Stimulated activated CD4-positive, alpha-beta T cell treated with anti-CD3 and anti-CD28 coated beads, Interleukin-1b, Interleukin-23, amount 100 ng/mL, for 48 hours (primary cell): ENCODE measurements around the gene ZNF32.
"Not testable (repeated sequence)": the region's sequence is repeated elsewhere in the genome, so short reads cannot be mapped to it uniquely, and the experiment has no call there.

ENCODE experiments used
- DNase-seq: peaks from one replicate; pipeline ENCODE4 v3.0.0-alpha.2; 2020

ZNF32 gene

GRCh38 chr10:43679509-43679908, 30.8 kb upstream of the ZNF32 start:
- no peak for DNase-seq

DNA sequence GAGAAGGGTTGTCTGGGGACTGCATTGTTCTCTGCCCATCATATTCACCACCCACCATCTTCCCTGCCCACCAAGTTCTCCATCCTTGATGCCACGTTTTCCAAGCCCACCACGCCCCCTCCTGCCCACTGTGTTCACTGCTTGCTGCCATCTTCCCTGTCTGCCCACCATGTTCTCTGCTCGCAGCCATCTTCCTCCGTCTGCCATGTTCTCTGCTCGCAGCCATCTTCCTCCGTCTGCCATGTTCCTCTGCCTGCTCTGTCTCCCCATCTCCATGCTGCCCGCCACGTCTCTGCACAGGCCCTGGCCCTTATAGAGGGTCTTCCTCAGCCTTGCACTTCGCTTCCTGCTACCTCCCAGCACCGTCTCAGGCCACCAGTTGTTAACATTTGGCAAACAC, 30.0 kb upstream of the ZNF32 start:
- DNase-seq, result no peak

DNA sequence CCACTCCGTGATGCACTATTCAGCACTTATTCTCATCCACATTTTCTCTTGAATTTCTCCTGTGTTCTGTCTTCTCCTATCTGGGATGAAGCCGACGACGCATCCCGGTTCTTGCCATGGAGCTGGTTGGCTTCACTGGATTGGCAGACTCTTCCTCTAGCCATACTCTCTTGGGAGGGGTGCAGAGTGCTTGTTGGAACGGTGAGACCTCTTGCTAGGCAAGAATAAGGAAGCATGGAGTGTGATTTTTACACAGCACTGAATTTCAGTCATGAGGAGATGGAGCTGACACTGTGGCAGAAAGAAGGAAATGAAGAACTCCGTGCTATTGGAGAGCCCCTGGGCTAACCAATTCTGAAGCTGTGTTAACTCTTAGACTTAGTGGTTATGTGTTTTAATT, 28.2 kb upstream of the ZNF32 start:
- DNase-seq, result no peak

- no peak for DNase-seq
Measured at GRCh38 chr10:43676331-43676730, 27.6 kb upstream of the ZNF32 start.

DNA sequence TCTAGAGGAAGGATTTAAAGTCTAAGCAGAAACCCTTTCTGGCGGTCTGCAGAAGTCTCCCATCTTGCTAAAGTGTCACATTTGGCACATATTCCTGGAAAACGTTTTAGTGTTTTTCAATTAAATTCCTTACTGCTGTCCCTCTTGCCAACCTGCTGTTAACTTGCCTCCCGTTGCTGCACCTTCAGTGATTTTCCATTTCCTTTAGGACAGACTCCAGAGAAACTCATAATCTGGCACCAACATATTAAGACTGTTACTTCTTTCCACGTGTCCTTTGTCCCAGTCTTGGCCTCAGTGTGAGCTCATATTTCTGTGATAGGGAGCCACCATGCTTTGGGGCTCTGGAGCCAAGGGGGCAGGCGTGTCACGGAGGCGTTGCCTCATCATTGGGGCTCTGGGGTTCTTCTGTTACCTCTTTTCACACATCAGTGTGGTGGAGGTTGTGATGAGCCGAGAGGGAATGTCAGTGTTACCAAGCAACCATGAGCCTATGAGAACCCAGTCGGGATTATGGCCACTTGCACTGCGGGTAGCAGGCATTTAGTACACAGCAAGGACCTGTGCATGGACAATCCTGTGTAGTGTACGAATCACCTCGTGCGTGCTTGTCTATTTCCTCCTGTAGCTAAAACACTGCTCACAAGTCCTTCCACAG, 26.0 kb upstream of the ZNF32 start:
- no peak for DNase-seq

- no peak for DNase-seq
Measured at GRCh38 chr10:43673471-43673870, 24.8 kb upstream of the ZNF32 start.

DNA sequence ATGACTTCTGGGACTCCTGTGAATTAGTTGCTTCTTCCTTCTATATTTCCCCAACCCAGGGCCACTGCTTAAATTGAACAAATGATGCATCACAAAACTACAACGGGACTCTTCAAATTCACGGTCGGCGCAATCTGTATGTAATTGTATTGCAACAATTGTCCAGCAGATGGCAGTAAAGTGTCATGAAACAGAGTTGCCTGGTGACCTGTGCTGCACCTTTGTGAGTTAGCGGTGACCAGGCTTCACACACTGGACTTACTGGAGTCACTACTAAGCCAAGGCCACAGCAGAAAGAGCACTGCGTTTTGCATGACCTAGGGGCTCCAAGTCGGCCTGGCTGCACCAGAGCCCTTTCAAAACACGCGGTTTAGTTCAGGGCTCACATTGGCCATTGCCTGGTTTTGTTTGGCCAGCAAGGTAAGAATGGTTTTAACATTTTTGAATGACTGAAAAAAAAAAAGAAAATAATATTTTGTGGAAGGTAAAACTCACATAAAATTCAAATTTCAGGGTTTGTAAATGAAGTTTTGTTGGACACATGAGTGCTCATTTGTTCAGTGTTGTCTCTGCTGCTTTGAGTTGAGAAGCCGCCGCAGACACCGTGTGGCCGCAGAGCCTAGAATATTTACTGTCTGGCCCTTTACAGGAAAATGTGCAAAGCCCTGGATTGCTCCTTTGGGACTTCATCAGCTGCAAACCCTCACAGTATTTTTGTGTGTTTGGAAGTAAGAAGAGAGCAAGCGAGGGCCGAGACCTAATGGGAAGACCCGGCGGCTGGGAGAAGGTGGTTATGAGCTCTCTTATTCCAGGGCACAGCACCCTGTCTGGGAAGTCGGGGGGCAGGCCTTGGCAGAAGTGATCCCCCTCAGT, 23.2 kb upstream of the ZNF32 start:
- peak; percentile 19 for DNase-seq

GRCh38 chr10:43669386-43669785, 20.7 kb upstream of the ZNF32 start:
- DNase-seq, result no peak

DNA sequence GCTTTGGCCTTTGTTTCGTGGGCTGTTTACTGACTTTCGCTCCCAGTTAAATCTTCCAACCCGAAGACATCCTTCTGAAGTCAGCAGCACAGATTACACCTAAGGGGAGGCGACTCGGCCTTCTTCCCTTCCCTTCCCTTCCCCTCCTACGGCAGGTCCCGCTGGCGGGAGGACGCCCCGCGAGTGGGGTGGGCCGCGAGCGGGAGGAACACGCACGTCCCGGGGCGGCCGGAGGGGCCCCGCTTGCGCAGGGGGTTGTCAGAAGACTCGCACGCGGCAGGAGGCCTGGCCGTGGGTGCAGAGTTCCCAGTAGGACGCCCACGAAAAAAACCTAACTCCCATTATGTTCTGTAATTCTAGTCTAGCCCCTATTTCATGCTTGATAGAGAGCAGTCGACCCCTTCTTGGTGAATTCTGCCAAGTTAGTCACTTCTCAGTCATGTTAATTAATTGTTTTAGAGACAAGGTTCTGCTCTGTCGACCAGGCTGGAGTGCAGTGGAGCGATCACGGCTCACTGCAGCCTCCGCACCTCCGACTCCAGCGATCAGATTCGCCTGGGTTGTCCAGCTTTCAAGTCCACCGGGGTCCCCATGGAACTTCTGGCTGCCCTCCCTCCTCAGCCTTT, 19.2 kb upstream of the ZNF32 start:
- DNase-seq, result no peak

DNA sequence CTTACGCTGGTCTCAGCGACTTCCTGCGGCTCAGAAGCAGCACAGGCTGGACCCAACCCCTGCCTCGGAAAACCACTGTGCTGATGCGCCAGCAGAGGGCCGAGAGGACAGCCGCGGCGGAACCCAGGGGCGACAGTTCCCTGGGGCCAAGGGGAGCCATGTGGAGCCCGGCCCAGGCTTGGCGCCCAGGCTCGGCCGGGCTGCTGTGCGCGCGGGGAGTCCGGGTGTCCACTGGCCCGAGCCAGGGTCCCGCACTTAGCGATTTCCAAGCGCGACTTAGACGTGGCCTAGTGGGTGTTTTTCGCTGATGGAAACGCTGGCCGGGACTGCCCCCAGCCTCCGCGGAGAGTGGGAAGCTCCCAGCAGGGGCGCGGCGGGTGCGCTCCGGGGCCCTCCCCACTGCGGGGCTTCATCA, 18.6 kb upstream of the ZNF32 start:
- DNase-seq, result no peak

DNA sequence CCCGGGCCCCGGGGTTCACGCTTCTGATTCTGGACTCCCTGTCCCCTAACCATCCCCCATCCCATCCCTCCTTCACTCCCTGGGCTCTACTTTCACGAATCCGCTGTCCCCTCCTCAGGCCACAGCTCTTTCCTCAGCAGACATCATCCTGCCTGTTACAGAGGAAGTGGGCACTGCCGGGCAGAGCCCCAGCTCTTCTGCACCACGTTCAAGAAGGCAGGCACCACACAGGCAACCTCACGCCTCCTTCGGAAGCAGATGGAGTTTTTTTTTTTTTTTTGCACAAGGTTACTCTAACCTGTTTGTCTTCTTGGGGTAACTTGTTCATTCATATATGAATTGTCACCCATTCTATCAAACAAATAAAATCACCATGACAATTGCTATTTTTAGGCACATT, 17.9 kb upstream of the ZNF32 start:
- DNase-seq, result no peak

DNA sequence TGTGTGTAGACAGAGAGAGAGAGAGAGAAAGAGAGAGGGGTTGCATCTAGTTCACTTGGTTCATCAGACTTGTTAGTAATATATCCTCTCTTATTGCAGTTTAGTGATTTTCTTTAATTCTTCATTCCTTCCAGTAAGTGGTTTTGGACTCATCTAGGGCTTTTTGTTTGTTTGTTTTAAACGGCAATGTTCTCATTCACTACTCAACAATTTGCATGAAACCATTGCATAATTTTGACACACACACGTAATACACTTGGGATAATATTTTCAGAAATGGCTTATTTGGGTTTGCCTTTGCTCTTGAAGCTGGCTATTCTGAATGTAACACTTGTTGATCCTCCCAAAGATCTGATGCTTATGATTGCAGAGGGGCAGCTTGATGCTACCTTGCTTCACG, 16.4 kb upstream of the ZNF32 start:
- no peak for DNase-seq

DNA sequence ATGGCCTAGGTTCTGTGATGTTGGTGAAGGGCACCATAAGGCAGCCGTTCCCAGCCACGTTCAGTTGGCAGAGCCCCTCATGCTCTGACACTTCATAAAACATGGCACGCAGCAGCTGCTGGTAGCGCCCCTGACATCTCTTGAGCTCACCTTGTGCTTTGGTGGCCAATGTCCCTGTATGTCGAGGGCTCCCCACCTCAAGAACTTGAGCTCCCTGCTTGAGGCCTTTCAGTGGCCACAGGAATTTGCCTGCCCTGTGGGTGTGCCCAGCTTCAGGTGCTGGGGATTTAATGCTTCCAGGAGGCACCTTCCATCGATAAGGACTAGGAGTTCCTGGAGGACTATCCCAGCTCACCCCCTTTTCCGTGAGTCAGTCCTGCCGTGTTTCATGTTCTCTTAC, 9.5 kb upstream of the ZNF32 start:
- no peak for DNase-seq

DNA sequence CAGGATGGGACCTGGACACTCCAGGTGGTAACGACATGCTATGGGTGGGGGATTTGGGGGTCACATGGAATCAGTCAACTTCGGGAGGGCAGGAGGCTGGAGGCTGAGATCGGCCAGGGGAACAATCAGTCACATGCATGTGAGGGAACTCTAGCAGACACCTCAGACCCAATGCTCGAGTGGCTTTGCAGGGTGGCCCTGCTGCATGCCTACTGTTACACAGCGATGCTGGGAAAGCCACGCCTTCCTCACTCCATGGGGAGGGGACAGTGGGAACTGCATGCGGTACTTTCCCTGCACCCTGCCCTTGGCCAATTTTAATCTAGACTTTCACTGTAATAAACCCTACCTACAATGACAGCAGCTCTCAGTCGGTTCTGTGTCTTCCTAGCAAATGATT, 6.6 kb upstream of the ZNF32 start:
- DNase-seq, result no peak

- DNase-seq, result no peak
Measured at GRCh38 chr10:43653746-43654145, 5.1 kb upstream of the ZNF32 start.

- no peak for DNase-seq
Measured at GRCh38 chr10:43649185-43649523, 473 bp upstream of the ZNF32 start.

- DNase-seq, result no peak
Measured at GRCh38 chr10:43648095-43648397, 635 bp downstream of the ZNF32 start.

- DNase-seq, result no peak
Measured at GRCh38 chr10:43647576-43647975, 1.1 kb downstream of the ZNF32 start.

GRCh38 chr10:43645866-43646265, 2.8 kb downstream of the ZNF32 start:
- no peak for DNase-seq

GRCh38 chr10:43644252-43644651, 4.4 kb downstream of the ZNF32 start:
- no peak for DNase-seq

DNA sequence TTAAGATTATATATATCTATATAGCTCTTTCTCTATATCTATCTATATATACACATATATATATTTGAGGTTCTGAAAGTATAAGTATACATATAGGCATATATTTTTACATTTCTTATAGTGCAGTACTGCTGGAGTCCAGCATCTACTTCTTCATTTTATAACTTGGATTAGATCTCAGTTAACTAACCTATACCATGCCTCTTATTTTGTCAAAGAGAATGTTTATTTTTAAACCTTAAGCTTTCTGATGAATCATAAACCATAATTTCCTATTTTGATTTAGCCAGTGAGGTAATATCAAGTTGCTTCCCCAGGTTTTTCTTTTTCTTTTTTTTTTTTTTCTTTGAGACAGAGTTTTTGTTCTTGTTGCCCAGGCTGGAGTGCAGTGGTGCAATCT, 8.1 kb downstream of the ZNF32 start:
- DNase-seq, result no peak

DNA sequence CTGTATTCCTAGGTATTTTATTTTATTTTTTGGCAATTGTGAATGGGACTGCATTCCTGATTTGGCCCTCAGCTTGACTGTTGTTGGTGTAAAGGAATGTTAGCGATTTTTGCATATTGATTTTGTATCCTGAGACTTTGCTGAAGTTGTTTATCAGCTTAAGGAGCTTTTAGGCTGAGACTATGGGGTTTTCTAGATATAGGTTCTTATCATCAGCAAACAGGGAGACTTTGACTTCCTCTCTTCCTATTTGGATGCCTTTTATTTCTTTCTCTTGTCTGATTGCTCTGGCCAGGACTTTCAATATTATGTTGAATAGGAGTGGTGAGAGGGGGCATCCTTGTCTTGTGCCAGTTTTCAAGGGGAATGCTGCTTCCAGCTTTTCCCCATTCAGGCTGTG, 12.9 kb downstream of the ZNF32 start:
- DNase-seq, result not testable (repeated sequence)

DNA sequence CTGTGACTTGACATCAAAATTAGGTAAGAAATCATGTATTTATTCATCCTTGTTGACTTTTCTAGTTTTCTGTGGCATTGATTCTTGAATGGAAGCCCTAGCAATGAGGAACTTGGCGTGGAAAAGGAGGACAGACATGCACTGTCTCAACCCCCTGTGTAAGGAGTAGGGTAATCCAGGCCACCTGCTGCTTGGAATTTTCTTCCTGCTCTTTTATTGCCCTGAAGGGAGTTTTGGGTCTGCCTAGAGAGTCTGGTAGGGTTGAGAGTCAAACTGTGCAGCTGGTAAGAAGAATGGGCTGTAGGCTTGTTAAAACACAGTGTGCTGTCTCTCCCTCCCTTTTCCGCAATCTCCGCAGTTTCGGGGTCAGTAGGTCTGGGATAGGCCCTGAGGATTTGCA, 19.7 kb downstream of the ZNF32 start:
- no peak for DNase-seq

GRCh38 chr10:43627942-43628341, 20.7 kb downstream of the ZNF32 start:
- DNase-seq, result no peak

- no peak for DNase-seq
Measured at GRCh38 chr10:43623351-43623750, 25.3 kb downstream of the ZNF32 start.
